GM23338 (cell line): ENCODE measurements around the gene PGLYRP1. TPM values are rescaled to one million over a fixed set of nuclear protein-coding genes. Genes with fewer than 3 reads are reported as not detected.

Source experiments
- ATAC-seq: fragments of 200-7000 bp; cut with Tn5 transposase; 3 replicates; pipeline ENCODE4 v1.9.1; 2020
- DNase-seq: peaks from one replicate; pipeline ENCODE4 v3.0.0-alpha.2; 2015; ENCODE audit warnings: low spot score
- H2AFZ ChIP-seq: fragments of 200-600 bp; sonication (generic); 2 replicates; pipeline ENCODE4 v1.8.0; 2016; ENCODE audit warnings: antibody characterized with exemption, mild to moderate bottlenecking, moderate library complexity
- H3F3A ChIP-seq: fragments of 200-600 bp; sonication (generic); replicated peaks from 2 replicates; pipeline ENCODE4 v1.8.0; 2017; ENCODE audit warnings: antibody characterized with exemption, mixed run types, low read depth
- H3K27ac ChIP-seq: fragments of 200-600 bp; sonication (generic); 2 replicates; pipeline ENCODE4 v1.6.1; 2016; ENCODE audit warnings: low read depth
- H3K27me3 ChIP-seq: fragments of 200-600 bp; sonication (generic); 2 replicates; pipeline ENCODE4 v1.8.0; 2016; ENCODE audit warnings: mild to moderate bottlenecking, mixed run types, moderate library complexity; ENCODE audit not compliant: insufficient read depth
- H3K36me3 ChIP-seq: fragments of 200-600 bp; sonication (generic); 2 replicates; pipeline ENCODE4 v1.8.0; 2016; ENCODE audit warnings: mild to moderate bottlenecking; ENCODE audit not compliant: insufficient read depth
- H3K4me1 ChIP-seq: fragments of 200-600 bp; sonication (generic); 2 replicates; pipeline ENCODE4 v1.8.0; 2016; ENCODE audit warnings: mild to moderate bottlenecking, moderate library complexity; ENCODE audit not compliant: insufficient read depth
- H3K4me2 ChIP-seq: fragments of 200-600 bp; sonication (generic); 2 replicates; pipeline ENCODE4 v1.7.1; 2017; ENCODE audit warnings: mixed run types
- H3K4me3 ChIP-seq: fragments of 200-600 bp; sonication (generic); 2 replicates; pipeline ENCODE4 v1.6.1; 2016; ENCODE audit warnings: mixed run types
- H3K79me2 ChIP-seq: fragments of 200-600 bp; sonication (generic); replicated peaks from 2 replicates; pipeline ENCODE4 v1.8.0; 2017; ENCODE audit warnings: mild to moderate bottlenecking; ENCODE audit not compliant: insufficient read depth
- H3K9me2 ChIP-seq: fragments of 200-600 bp; sonication (generic); 2 replicates; pipeline ENCODE4 v1.8.0; 2017; ENCODE audit not compliant: insufficient read depth
- H4K20me1 ChIP-seq: fragments of 200-600 bp; sonication (generic); replicated peaks from 2 replicates; pipeline ENCODE4 v1.8.0; 2017; ENCODE audit warnings: mild to moderate bottlenecking; ENCODE audit not compliant: insufficient read depth
- H3K27ac Mint-ChIP-seq: 2 replicates; pipeline ENCODE4 v1.8.0; 2020; ENCODE audit warnings: inconsistent platforms, mild to moderate bottlenecking, moderate library complexity, mixed read lengths
- H3K27me3 Mint-ChIP-seq: 3 replicates; pipeline ENCODE4 v1.8.0; 2022; ENCODE audit warnings: low read depth, mild to moderate bottlenecking, moderate library complexity, mixed read lengths, inconsistent platforms; ENCODE audit not compliant: insufficient read depth, poor library complexity
- H3K36me3 Mint-ChIP-seq: 3 replicates; pipeline ENCODE4 v1.8.0; 2021; ENCODE audit warnings: low read depth, mild to moderate bottlenecking, inconsistent platforms, moderate library complexity, mixed read lengths
- H3K4me1 Mint-ChIP-seq: 3 replicates; pipeline ENCODE4 v1.8.0; 2020; ENCODE audit warnings: mild to moderate bottlenecking, inconsistent platforms, mixed read lengths
- H3K4me3 Mint-ChIP-seq: 3 replicates; pipeline ENCODE4 v1.8.0; 2021; ENCODE audit warnings: moderate library complexity, mild to moderate bottlenecking, inconsistent platforms, mixed read lengths
- H3K9me3 Mint-ChIP-seq: 3 replicates; pipeline ENCODE4 v1.8.0; 2020; ENCODE audit warnings: moderate library complexity, mild to moderate bottlenecking, inconsistent platforms, mixed read lengths
- CREB1 ChIP-seq: fragments of 250-450 bp; sonication (Bioruptor Pico); IDR thresholded peaks from 2 replicates; pipeline ENCODE4 v1.5.0; 2020; ENCODE audit warnings: low read depth, mild to moderate bottlenecking, moderate library complexity
- CTCF ChIP-seq, 2 experiments: fragments of 200-600 bp in 1 of 2; sonication (generic) in 1 of 2; conservative IDR thresholded peaks; 2 replicates each; pipeline versions ENCODE4 v1.5.1 to v1.6.1; 2016 to 2017; ENCODE audit warnings: antibody characterized with exemption in 2 of 2, low read depth in 2 of 2, mild to moderate bottlenecking in 2 of 2, moderate library complexity in 1 of 2
- ETS1 ChIP-seq: IDR thresholded peaks from 2 replicates; pipeline ENCODE4 v1.6.1; 2016; ENCODE audit warnings: antibody characterized with exemption
- EZH2 ChIP-seq: fragments of 200-600 bp; sonication (generic); IDR thresholded peaks from one replicate; pipeline ENCODE4 v1.8.0; 2017; ENCODE audit warnings: antibody characterized with exemption, mild to moderate bottlenecking, low read depth; ENCODE audit not compliant: unreplicated experiment
- EZH2phosphoT487 ChIP-seq: fragments of 200-600 bp; sonication (generic); IDR thresholded peaks from one replicate; pipeline ENCODE4 v1.8.1; 2018; ENCODE audit warnings: antibody characterized with exemption; ENCODE audit not compliant: unreplicated experiment
- JUNB ChIP-seq: IDR thresholded peaks from one replicate; pipeline ENCODE4 v1.6.1; 2016; ENCODE audit warnings: antibody characterized with exemption; ENCODE audit not compliant: unreplicated experiment
- NANOG ChIP-seq: IDR thresholded peaks from 2 replicates; pipeline ENCODE4 v1.6.1; 2016; ENCODE audit warnings: antibody characterized with exemption, borderline replicate concordance
- POLR2AphosphoS5 ChIP-seq: IDR thresholded peaks from 2 replicates; pipeline ENCODE4 v1.6.1; 2016; ENCODE audit warnings: antibody characterized with exemption, low read depth
- REST ChIP-seq: IDR thresholded peaks from one replicate; pipeline ENCODE4 v1.6.1; 2018; ENCODE audit warnings: antibody characterized with exemption; ENCODE audit not compliant: unreplicated experiment
- STAT1 ChIP-seq: IDR thresholded peaks from one replicate; pipeline ENCODE4 v1.6.1; 2016; ENCODE audit warnings: antibody characterized with exemption; ENCODE audit not compliant: unreplicated experiment
- ZNF114 ChIP-seq: fragments of 250-450 bp; sonication (Bioruptor Pico); IDR thresholded peaks from 2 replicates; pipeline ENCODE4 v1.5.0; 2020; ENCODE audit warnings: mild to moderate bottlenecking, moderate library complexity
- ZNF331 ChIP-seq: fragments of 250-450 bp; sonication (Bioruptor Pico); IDR thresholded peaks from 2 replicates; pipeline ENCODE4 v1.5.0; 2020; ENCODE audit warnings: low read depth, mild to moderate bottlenecking, moderate library complexity
- polyA plus RNA-seq: library from polyadenylated mRNA; unstranded; fragments of >200 nt; fragmentation: Nextera tagmentation; extraction: Ambion mirVana; gene quantifications from 2 replicates; pipeline ENCODE4 v1.2.1, GENCODE V29; 2016
- total RNA-seq: library from RNA; depleted of rRNA; stranded (reverse); fragments of >200 nt; shearing (Covaris generic); gene quantifications from 2 replicates; pipeline ENCODE4 v1.2.3, GENCODE V29; 2014

The PGLYRP1 gene
- total and polyA plus RNA-seq, 2 experiments from 2014 or later, result not detected

GRCh38 chr19:45998834-45999233 lies 24.0 kb downstream of the PGLYRP1 start (continued):
- TF ChIP-seq REST, result no peak
- no peak for TF ChIP-seq STAT1
- no peak for TF ChIP-seq EZH2
- TF ChIP-seq NANOG, result no peak
- TF ChIP-seq JUNB, result no peak
- TF ChIP-seq ZNF331 (CRISPR knock-in tag), result no peak
- TF ChIP-seq CREB1 (CRISPR knock-in tag), result no peak
- TF ChIP-seq CTCF (conservative IDR thresholded peaks at IDR 0.05; ENCODE audit: low read depth in 2 of 2), result no peak
- no peak for TF ChIP-seq ETS1
- no peak for TF ChIP-seq POLR2AphosphoS5
- TF ChIP-seq ZNF114 (CRISPR knock-in tag), result no peak
- TF ChIP-seq EZH2phosphoT487, result no peak

DNA sequence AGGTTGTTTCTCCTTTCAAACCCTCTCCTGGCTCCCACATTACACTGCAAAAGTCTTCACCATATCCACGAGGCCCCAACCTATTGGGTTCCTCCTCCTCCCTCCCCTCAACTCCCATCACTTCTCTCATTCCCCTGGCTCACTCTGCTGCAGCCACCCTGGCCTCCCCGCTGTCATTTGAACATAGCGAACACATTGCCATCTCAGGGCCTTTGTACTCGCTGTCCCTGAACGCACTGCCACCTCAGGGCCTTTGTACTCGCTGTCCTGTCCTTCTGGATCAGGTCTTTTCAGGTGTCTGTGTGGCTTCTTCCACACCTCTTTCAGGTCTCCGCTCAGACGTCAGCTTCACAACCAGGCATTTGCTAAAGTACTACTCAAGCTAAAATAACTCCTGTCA lies 25.9 kb downstream of the PGLYRP1 start:
- peaks cover 27% of the 10 kb centered on the region for H3K4me1 Mint-ChIP-seq
- no peak overlapping the region for H3K27ac Mint-ChIP-seq
- peaks cover 7% of the 10 kb centered on the region; the same call in 1 of the 2 replicates for H3F3A ChIP-seq
- H3K9me2 ChIP-seq, result no peaks in the 10 kb centered on the region
- no peak overlapping the region for H3K4me2 ChIP-seq
- peaks cover 8% of the 10 kb centered on the region for H3K4me1 ChIP-seq
- DNase-seq (no peak), ATAC-seq (no peak)
- H3K9me3 Mint-ChIP-seq, result no peaks in the 10 kb centered on the region; the same call in 2 of the 3 replicates
- no peak overlapping the region; the same call in 2 of the 3 replicates for H3K4me3 Mint-ChIP-seq
- H3K36me3 Mint-ChIP-seq, result no peaks in the 10 kb centered on the region
- H2AFZ ChIP-seq, result no peak overlapping the region
- H3K79me2 ChIP-seq, result peaks cover 22% of the 10 kb centered on the region
- H3K4me3 ChIP-seq, result no peak overlapping the region
- H3K27me3 ChIP-seq, result no peaks in the 10 kb centered on the region
- no peaks in the 10 kb centered on the region; the same call in 1 of the 2 replicates for H4K20me1 ChIP-seq
- peaks cover 13% of the 10 kb centered on the region for H3K27me3 Mint-ChIP-seq
- H3K27ac ChIP-seq, result no peak overlapping the region
- no peaks in the 10 kb centered on the region for H3K36me3 ChIP-seq
- TF ChIP-seq CREB1 (CRISPR knock-in tag) (no peak), EZH2 (no peak), POLR2AphosphoS5 (no peak), CTCF (conservative IDR thresholded peaks at IDR 0.05; ENCODE audit: low read depth in 2 of 2) (no peak), REST (no peak), EZH2phosphoT487 (no peak), ZNF331 (CRISPR knock-in tag) (no peak), ZNF114 (CRISPR knock-in tag) (no peak), NANOG (no peak), JUNB (no peak), ETS1 (no peak), STAT1 (no peak)
